Right hindlimb (tissue), 1 donor: ENCODE data around the gene GTF2F1.
A peak's percentile ranks its signal among the peaks of the same experiment; 100 is the strongest.
"Not testable (repeated sequence)": the region's sequence is repeated elsewhere in the genome, so short reads cannot be mapped to it uniquely, and the experiment has no call there.

Experiments used
- DNase-seq: peaks from one replicate; pipeline ENCODE4 v3.0.0-alpha.2; 2018

GTF2F1 gene

GRCh38 chr19:6416658-6417405 lies 23.9 kb upstream of the GTF2F1 start:
- no peak for DNase-seq

DNA sequence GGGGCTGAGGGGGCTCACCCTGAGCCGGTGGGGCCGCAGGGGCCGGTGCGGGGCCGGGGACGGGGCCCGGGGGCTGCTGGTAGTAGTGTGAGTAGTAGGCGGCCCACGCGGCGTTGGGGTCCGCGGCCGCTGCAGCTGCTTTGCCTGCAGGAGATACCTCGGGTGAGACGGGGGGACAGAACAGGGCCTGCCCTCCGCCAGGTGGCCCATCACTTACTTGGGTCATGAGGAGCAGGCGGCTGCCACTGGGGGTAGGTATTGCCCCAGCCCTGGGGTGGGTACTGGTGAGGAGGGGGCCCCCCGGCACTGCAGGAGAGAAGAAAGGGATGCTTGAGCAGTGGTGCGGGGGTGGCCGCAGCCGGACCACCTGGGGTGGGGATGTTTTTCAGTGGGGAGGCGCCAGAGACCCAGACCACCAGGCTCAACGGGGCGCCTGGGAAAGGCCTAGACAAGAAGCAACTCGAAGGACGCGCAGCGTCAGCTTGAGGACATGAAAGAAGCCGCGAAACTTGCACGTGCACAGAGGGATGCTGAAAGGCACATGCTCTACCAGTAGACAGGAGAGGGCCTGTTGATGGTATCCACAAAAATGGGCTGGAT lies 22.7 kb upstream of the GTF2F1 start:
- no peak for DNase-seq

- DNase-seq: no peak
These were observed 22.0 kb upstream of the GTF2F1 start for GRCh38 chr19:6414793-6415590.

- DNase-seq: no peak
These were observed 21.0 kb upstream of the GTF2F1 start for GRCh38 chr19:6413721-6414643.

DNA sequence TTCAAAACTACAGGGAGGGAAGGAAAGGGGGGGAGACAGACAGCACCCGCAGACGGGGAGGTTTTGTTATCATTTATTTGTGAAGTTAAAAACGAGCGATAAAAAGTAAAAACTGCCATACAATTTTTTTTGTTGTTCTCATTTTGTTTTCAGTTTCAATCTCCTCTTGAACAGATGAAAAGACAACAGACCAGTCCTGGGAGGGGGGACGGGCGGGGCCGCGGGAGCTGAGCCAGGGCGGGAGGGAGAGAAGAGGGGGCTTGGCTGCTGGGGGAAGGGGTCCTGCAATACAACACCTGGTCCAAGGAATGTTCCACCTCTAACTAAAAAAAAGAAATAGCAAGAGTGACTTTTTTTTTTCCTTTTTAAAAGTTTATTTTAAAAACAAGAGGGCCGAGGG lies 20.3 kb upstream of the GTF2F1 start:
- no peak for DNase-seq

DNA sequence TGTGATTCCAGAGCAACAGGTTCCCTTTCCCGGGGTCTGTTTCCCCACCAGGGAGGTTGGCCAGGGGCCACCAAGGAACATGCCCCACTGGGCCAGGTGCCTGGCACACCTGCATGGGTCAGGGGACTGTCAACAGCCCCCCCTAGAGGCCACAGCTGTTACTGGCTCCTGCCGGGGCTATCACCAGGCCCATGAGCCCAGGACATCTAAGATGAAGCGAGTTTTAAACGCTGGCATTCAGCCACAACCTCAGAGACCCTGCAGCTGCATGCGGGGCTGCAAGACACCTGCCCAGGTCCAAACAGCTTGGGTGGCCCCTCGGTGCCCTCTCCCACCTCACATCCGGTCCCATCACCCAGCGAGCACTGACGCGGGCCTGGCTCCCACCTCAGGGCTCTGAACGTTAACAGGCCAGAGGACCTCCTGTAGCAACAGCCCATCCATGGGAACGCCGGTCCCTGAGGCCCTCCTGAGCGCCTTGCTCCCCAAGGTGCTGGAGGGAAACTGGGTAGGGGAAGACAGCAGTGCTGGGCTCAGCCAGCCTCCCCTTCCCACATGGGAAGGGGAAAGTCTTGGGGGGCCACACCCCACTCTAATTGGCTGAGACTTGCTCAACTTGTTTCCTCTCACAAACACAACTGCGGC lies 19.6 kb upstream of the GTF2F1 start:
- peak; percentile 55 for DNase-seq

DNA sequence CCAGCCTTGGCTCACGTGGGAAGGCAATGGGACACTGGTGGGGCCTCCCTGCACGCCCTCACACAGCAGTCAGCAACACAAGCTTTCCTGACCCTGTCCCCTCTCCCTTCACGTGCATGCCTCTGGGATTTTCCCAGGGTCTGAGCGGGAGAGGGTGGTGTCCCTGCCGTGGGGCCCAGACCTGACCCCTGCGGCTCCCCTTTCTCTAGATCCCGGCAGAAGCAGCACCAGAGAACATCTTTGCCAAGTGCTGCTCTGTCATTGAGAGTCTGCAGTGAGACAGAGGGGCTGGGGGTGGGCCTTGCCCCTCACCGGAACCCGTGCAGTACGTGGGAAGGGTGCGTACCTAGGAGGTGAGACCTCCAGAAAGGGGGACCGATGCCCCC lies 19.1 kb upstream of the GTF2F1 start:
- DNase-seq: no peak

DNA sequence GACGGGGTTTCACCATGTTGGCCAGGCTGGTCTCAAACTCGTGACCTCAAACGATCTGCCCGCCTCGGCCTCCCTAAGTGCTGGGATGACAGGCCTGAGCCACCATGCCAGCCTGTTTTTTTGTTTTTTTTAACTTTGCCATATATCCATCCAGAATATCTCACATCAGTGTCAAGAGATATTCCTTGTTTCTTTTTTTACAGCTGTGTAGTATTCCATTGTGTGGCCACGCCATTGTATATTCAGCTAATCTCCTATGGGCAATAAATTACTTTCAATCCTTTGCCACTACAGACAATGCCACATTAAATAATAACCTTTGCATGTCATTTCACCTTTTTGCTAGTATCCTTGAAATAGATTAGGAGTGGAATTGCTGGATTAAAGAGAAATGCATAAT lies 16.4 kb upstream of the GTF2F1 start:
- DNase-seq: no peak

DNA sequence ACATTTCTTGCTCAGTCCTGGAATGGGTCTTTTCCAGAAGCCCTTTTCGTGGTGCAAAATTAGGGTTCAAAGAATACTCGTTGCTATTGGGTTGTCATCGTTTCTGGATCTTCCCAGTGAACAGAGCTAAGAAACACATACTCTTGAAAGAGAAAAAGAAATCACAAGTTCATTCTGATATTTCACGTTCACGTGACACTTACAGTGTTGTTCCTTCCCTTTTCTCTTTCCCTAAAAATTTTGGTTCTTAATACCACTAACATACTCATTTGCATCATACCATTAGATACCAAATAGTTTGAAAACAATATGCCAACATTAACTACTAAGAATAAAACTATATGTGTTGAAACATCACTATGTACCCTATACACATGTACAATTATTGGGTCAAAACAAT lies 13.4 kb upstream of the GTF2F1 start:
- DNase-seq: no peak

DNA sequence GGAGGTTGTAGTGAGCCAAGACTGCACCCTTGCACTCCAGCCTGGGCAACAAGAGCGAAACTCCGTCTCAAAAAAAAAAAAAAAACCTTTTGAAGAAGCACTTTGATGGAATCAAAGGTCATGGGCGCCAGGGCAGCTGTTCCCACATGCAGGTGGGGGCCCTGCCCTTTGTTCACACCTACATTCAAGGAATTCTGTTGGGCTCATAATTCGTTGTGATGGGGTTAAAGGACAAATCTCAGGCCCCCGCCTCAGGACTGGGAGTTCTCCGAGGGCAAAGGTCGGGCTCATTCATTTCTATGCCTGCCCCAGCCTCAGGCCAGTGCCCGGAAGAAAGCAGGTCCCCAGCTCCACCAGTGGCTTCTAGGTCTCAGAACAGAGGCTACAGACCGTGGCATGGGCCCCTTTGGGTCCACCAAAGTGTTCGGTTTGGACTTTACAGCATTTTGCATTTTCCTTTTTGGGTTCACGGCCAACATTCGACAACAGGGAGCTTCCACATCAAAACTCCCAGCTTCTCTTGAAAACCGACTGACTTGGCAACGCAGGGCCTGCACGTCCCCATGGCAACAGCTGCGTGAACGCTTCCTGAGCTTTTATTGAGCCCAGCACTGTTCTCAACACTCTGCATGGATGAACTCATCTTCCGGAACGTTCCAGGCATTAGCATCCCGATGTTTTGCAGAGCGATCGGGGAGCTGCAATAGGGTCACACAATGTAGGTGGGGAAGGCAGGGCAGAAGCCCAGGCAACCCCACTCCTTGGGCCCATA lies 10.1 kb upstream of the GTF2F1 start:
- DNase-seq: peak; percentile 89

- DNase-seq: no peak
These were observed 9.1 kb upstream of the GTF2F1 start for GRCh38 chr19:6402058-6402457.

DNA sequence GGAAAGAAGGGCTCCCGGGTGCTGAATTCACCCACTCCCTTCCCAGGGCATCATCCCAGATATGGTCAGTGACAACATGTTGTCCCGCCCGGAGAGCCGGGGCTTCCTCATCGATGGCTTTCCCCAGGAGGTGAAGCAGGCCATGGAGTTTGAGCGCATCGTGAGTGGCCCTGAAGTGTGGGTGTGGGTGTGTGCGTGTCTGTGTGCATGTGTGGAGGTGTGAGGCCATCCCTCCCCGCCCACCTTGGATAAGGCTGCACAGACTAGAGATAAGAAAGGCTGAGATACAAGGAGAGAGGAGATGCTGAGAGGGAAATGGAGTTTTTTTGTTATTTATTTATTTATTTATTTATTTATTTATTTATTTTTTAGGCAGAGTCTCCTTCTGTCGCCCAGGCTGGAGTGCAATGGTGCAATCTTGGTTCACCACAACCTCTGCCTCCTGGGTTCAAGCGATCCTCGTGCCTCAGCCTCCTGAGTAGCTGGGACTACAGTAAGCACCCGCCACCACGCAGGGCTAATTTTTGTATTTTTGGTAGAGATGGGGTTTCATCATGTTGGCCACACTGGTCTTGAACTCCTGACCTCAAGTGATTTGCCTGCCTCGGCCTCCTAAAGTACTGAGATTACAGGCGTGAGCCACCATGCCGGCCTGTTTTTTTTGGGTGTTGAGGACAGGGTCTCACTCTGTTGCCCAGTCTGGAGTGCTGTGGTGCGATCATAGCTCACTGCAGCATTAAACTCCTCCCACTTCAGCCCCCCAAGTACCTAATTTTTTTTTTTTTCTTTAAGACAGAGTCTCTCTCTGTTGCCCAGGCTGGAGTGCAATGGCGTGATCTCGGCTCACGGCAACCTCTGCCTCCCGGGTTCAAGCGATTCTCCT lies 7.3 kb upstream of the GTF2F1 start:
- not testable (repeated sequence) for DNase-seq

DNA sequence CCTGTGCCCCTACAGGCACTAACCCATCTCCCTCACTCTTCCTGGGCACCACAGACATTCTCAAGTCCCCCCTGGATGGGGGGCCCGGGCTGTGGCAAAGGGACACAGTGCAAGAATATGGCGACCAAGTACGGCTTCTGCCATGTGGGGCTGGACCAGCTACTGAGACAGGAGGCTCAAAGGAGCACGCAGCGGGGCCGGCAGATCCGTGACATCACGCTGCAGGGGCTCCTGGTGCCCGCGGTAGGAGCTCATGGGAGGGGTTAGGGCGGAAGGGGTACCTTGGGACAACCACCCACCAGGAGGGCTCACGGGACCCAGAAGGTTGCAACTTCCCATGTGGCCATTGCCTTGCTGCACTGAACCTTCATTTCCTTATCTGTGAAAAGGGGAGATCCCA lies 3.3 kb upstream of the GTF2F1 start:
- no peak for DNase-seq

DNA sequence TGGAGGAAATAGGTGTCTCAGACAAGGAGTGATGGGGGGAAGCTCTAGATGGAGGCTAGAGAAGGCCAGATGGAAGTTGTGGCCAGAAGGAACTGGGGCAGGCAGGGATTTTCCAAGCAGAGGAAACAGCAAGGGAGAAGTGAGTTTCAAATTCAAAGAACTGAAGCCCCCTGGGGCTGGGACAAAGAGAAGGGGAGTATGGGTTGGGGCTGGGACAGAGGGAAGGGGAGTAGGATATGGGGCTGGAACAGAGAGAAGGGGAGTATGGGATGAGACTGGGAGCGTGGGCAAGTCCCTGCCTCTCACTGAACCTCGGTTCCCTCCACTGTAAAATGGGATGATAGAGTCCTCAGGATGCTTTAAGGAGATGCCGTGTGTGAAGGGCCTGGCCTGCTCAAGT lies 1.9 kb upstream of the GTF2F1 start:
- no peak for DNase-seq

GRCh38 chr19:6393983-6394412 lies 1.0 kb upstream of the GTF2F1 start:
- DNase-seq: no peak

- no peak for DNase-seq
These were observed 517 bp downstream of the GTF2F1 start for GRCh38 chr19:6392221-6393073.

DNA sequence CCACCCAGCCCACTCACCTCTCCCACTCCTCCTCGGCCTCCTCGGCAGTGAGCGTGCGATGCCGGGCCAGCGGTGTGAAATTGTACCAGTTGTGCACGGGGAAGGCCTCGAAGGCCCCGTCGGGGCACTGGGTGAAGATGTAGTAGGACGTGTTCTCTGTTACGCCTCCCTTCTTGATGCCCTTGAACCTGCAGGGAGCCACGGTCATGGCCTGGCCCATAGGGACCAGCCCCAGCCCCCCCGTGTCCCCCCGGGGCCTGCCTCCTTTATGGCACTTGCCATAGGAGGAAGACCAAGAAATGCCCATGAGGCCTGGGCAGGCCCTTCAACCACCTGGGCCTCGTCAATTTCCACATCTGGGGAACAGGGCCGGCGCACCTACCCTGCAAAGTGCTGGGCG lies 5.6 kb downstream of the GTF2F1 start:
- DNase-seq: no peak

DNA sequence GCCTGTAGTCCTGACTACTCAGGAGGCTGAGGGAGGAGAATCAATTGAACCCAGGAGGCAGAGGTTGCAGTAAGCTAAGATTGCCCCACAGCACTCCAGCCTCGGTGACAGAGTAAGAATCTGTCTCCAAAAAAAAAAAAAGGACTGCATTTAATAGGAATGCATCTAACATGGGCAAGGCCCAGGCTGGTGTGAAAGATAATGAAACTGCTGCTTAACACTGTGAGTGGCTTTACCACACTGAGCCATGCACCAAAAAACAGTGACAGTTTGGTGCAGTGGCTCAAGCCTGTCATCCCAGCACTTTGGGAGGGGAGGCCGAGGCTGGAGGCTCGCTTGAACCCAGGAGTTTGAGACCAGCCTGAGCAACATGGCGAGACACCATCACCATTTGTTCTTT lies 8.6 kb downstream of the GTF2F1 start:
- no peak for DNase-seq

DNA sequence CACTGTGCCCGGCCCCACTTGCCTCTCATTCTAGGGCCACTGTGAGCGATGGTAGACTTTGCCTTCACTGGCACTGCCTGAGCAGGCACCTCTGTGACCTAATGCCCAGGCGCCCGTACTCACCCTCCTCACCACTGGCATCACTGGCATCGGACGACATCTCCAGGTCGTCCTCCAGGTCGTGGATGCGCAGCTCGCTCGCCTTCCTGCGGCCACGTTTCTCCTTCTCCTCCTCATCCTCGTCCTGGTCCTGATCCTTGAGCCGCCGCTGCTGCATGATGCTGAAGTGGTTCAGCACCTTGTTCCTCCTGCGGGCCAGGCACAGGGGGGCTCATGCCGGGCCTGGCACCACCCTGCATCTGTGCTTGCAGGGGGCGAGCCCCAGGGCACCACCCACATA lies 9.8 kb downstream of the GTF2F1 start:
- no peak for DNase-seq
